ENCODE data around the gene EXOC6B.

The EXOC6B gene

GRCh38 chr2:72237549-72237948 is 588.3 kb downstream of the EXOC6B start:
- no peak overlapping the region for H3K27ac ChIP-seq
- no peak for DNase-seq (ENCODE audit: low spot score)
- no peak for TF ChIP-seq CTCF (conservative IDR thresholded peaks at IDR 0.05; ENCODE audit: low read depth)
- CTCF ChIA-PET = no interaction called here
- POLR2A ChIA-PET (ENCODE audit: low non-redundant PET) = no interaction called here

GRCh38 chr2:72236445-72237067 is 589.3 kb downstream of the EXOC6B start:
- POLR2A ChIA-PET (ENCODE audit: low non-redundant PET) = no interaction called here
- no peak for TF ChIP-seq CTCF (conservative IDR thresholded peaks at IDR 0.05; ENCODE audit: low read depth)
- peak; percentile 70 for DNase-seq (ENCODE audit: low spot score)
- no peak overlapping the region for H3K27ac ChIP-seq
- CTCF ChIA-PET = no interaction called here

- H3K27ac ChIP-seq = no peak overlapping the region
- ChIA-PET CTCF (interaction anchor here (0.7 kb wide), 1 partner anchor 8 kb away, joined by 3 read pairs; no protein-coding TSS in a partner anchor), POLR2A (ENCODE audit: low non-redundant PET) (no interaction called here)
- TF ChIP-seq CTCF (conservative IDR thresholded peaks at IDR 0.05; ENCODE audit: low read depth) = no peak
- DNase-seq (ENCODE audit: low spot score) = no peak
Observed at GRCh38 chr2:72235497-72236415, 590.1 kb downstream of the EXOC6B start.

- CTCF ChIA-PET = interaction anchor here (0.6 kb wide), 1 partner anchor 535 kb away, joined by 5 read pairs; no protein-coding TSS in a partner anchor
- no peak overlapping the region for H3K27ac ChIP-seq
- POLR2A ChIA-PET (ENCODE audit: low non-redundant PET) = no interaction called here
- no peak for TF ChIP-seq CTCF (conservative IDR thresholded peaks at IDR 0.05; ENCODE audit: low read depth)
- DNase-seq (ENCODE audit: low spot score) = no peak
Observed at GRCh38 chr2:72233211-72233610, 592.6 kb downstream of the EXOC6B start.

- CTCF ChIA-PET = interaction anchor here (0.7 kb wide), 1 partner anchor 289 kb away, joined by 3 read pairs; no protein-coding TSS in a partner anchor
- no peak for DNase-seq (ENCODE audit: low spot score)
Observed at GRCh38 chr2:72222829-72223564, 602.8 kb downstream of the EXOC6B start.

More at GRCh38 chr2:72222829-72223564, 602.8 kb downstream of the EXOC6B start:
- POLR2A ChIA-PET (ENCODE audit: low non-redundant PET) = interaction anchor here (0.6 kb wide), 1 partner anchor 642 kb away, joined by 4 read pairs; no protein-coding TSS in a partner anchor
- H3K27ac ChIP-seq = no peak overlapping the region
- no peak for TF ChIP-seq CTCF (conservative IDR thresholded peaks at IDR 0.05; ENCODE audit: low read depth)
